Measurements from ENCODE around the gene ADAMTS3.

The ADAMTS3 gene

GRCh38 chr4:72568959-72569718 is at the start of gene ADAMTS3:
Gene ADAMTS3, minus strand, starts transcription at chr4:72569221. Its CDS starts 459 bp downstream, at chr4:72568762.
- DNase-seq (ENCODE audit: low read depth in 1 of 2, low spot score in 1 of 2): no peak

- no peak for DNase-seq (ENCODE audit: low read depth in 1 of 2, low spot score in 1 of 2)
Observed at GRCh38 chr4:72613959-72614358, 44.9 kb upstream of the ADAMTS3 start.

DNA sequence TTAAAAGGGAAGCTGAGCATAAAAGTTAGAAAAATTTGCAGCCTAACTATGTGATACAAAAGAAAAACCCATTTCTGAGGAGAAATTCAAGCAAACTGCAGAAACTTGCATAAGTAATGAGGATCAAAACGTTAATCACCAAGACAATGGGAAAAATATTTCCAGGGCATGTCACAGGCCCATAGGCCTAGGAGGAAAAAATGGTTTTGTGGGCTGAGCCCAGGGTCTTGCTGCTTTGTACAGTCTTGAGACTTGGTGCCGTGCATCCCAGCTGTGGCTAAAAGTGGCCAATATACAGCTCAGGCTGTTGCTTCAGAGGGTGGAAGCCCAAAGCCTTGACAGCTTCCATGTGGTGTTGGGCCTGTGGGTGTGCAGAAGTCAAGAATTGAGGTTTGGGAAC is 37.7 kb upstream of the ADAMTS3 start:
- DNase-seq (ENCODE audit: low read depth in 1 of 2, low spot score in 1 of 2): no peak

GRCh38 chr4:72604324-72604723 is 35.3 kb upstream of the ADAMTS3 start:
- no peak for DNase-seq (ENCODE audit: low read depth in 1 of 2, low spot score in 1 of 2)

GRCh38 chr4:72602396-72603376 is 33.7 kb upstream of the ADAMTS3 start:
- no peak for DNase-seq (ENCODE audit: low read depth in 1 of 2, low spot score in 1 of 2)

DNA sequence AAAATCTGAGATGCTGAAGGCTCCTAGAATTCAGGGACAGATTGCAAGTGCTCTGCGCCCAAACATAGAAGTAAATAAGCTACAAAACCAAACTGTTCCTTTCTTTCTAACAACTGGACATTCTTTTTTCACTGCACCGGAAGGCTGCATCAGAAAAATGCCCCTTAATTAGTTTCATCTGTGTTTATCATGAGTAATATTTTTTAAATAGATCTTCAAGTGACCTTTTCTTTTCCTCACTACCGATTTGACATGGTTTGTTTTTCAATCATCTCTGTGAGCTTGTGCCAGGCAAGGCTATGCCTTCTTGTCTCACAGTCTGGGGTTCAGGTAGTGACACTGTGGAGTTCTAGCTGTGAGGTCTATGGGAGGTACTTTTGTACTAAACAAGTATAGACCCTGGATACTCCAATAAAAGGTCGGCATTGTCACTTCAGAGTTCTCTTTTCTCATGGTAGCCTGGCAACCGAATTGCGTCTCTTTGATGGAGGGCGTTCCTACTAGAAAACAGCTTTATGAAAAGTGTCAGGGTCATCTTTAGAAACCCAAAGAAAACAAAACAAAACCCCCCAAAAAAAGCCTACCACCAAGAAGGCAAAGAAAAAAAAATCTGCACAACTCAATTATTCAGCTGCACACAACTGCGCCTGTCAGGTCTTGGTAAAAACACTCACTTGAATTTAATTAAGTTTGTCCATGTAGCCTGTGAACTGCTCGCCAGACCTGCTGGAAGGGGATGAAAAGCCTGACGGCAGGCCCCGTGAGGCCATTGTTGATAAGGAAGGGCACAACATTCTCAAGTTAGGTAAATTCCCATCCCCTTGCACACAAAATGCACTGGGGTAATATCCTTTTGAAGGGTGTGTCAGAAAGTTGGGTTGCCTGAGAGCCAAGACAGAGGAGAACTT is 22.8 kb upstream of the ADAMTS3 start:
- DNase-seq (ENCODE audit: low read depth in 1 of 2, low spot score in 1 of 2): no peak

DNA sequence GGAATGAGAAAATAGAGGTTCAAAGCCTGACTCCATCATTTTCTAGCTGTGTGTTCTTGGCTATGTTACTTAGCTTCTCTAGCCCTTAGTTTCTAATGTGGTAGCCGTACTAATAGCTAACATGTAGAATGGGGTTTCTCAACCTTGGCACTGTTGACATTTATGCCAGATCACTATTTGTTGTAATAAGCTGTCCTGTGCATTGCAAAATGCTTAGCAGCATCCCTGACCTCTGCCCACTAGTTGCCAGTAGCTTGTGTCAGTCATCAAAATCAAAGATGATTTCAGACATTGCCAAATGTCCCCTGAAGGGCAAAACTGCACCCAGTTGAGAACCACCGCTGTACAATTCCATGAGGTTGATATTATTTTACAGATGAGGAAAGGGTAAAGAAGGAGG is 18.3 kb upstream of the ADAMTS3 start:
- DNase-seq (ENCODE audit: low read depth in 1 of 2, low spot score in 1 of 2): no peak

GRCh38 chr4:72582853-72583252 is 13.8 kb upstream of the ADAMTS3 start:
- DNase-seq (ENCODE audit: low read depth in 1 of 2, low spot score in 1 of 2): no peak

GRCh38 chr4:72577211-72577610 is 8.2 kb upstream of the ADAMTS3 start:
- DNase-seq (ENCODE audit: low read depth in 1 of 2, low spot score in 1 of 2): no peak

DNA sequence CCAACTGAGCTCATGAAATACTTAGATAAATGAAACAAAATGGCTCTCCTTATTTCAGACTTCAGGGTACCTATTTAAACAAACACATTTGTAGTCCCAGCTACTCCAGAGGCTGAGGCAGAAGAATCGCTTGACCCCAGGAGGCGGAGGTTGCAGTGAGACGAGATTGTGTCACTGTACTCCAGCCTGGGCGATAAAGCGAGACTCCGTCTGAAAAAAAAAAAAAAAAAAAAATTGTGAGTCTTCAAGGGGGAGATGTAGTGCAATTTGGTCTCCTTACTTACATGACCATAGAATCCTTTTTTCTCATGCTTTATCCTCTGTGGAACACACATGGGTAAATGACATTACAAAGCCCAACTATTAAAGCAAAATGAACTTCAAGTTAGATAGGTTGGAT is 2.3 kb upstream of the ADAMTS3 start:
- no peak for DNase-seq (ENCODE audit: low read depth in 1 of 2, low spot score in 1 of 2)

DNA sequence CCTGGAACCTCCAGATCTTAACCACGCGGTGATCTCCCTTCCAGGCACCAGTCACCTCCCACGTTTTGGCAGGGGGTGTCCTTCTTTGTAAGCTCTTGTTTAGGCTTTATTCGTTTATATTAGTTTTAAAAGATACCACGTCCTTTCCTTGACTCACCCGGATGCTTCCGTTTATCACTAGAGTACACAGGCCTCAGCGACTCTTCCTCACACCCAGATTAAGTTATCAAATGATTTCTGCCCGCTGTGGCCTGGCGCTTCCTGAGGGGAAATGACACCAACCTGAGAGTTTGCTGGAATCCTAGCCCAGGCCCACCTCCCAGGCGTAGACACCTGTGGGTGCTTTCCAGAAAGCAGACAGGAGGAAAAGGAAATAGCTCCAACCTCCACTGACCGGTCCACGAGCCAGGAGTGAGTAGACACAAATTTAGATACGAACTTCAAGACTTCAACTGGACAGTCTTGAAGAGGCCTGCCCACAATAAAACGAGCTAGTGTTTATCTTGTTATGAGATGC is 756 bp upstream of the ADAMTS3 start:
- no peak for DNase-seq (ENCODE audit: low read depth in 1 of 2, low spot score in 1 of 2)

GRCh38 chr4:72567821-72568675 is 973 bp downstream of the ADAMTS3 start:
- DNase-seq (ENCODE audit: low read depth in 1 of 2, low spot score in 1 of 2): no peak

DNA sequence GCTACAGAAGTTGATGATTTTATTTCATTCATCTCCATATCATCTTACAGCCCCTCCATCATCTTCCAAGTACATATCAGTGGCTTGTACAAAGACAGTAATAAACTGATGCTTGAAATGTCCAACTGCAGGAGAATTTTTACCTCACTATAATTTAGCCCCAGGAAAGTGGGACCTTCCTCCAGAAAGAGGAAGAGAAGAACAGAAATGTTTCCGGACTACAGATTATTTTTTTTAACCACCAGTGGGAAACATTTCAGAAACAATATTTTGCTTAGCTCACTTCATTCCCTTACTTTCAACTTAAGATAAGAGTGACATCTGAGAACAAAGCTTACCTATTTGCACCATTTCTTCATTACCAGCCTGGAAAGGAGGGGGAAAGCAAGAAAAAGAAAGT is 2.0 kb downstream of the ADAMTS3 start:
- no peak for DNase-seq (ENCODE audit: low read depth in 1 of 2, low spot score in 1 of 2)

GRCh38 chr4:72566464-72566972 is 2.5 kb downstream of the ADAMTS3 start:
- no peak for DNase-seq (ENCODE audit: low read depth in 1 of 2, low spot score in 1 of 2)

GRCh38 chr4:72564789-72565188 is 4.2 kb downstream of the ADAMTS3 start:
- DNase-seq (ENCODE audit: low read depth in 1 of 2, low spot score in 1 of 2): no peak

DNA sequence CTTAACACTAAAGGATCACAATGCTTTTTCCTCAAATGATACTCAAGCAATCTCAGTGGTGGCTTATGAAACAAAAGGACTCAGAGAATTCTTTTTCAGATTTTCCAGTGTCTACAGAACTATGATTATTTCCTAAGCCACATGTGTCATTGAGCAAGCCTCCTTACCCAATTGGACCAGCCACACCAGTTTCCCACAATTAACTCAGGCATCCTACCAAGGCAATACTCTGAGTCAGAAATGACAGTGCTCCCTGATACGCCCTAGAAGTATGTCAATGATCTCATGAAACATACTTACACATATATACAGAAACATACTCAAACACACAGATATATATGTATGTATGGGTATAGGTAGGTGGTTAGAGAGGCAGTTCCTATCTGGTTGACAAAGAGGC is 4.8 kb downstream of the ADAMTS3 start:
- no peak for DNase-seq (ENCODE audit: low read depth in 1 of 2, low spot score in 1 of 2)

DNA sequence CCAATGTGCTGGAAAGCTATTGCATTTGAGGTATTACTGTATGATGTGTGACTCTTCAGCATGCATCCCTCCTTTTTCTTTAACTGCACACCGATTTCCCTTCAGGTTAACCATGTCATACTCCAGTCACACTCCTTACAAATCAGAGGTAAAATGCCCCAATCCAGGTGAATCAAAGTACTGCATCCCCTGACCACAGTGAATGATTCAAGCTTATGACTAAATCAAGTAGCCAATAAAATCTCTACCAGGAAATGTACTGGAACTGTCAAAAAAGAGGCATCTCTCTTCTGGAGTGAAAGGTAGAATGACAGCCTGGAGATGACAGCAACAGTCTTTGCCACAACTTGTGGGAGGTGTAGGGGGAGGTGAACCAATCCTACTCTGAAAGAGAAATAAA is 10.4 kb downstream of the ADAMTS3 start:
- no peak for DNase-seq (ENCODE audit: low read depth in 1 of 2, low spot score in 1 of 2)

GRCh38 chr4:72557021-72557420 is 12.0 kb downstream of the ADAMTS3 start:
- no peak for DNase-seq (ENCODE audit: low read depth in 1 of 2, low spot score in 1 of 2)

DNA sequence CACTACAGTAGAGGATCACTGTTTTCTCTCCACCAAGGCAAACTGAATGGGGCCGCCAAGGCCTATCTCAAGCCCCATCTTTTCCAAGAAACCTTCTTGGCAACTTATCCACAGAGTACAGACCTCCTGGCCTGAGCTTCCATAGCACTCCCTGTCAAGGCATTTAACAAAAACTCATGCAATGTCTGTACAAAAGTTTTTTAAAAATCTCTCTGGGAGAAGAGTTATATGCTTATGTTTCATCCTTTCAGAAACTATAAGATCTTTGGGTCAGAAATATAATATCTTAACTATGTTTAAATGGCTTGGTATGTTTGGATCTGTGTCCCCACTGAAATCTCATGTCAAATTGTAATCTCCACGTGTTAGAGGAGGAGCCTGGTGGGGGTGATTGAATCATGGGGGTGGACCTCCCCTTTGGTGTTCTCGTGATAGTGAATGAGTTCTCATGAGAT is 13.6 kb downstream of the ADAMTS3 start:
- DNase-seq (ENCODE audit: low read depth in 1 of 2, low spot score in 1 of 2): no peak
